Subcutaneous abdominal adipose tissue (tissue), 5 donors: ENCODE results near the gene GPC4.

Experiments
- H3K27ac ChIP-seq: one replicate; pipeline ENCODE4 v1.7.0; 2013; ENCODE audit warnings: low read depth, mild to moderate bottlenecking, inconsistent platforms, low read length, moderate library complexity
- H3K27me3 ChIP-seq, 5 donors: one replicate each; pipeline ENCODE4 v1.7.0; 2013; ENCODE audit warnings: low read length in 5 of 5, inconsistent platforms in 1 of 5; ENCODE audit not compliant: control insufficient read depth in 5 of 5, insufficient read depth in 4 of 5
- H3K36me3 ChIP-seq, 5 donors: one replicate each; pipeline ENCODE4 v1.7.0; 2013; ENCODE audit warnings: low read length in 5 of 5; ENCODE audit not compliant: control insufficient read depth in 5 of 5, insufficient read depth in 5 of 5
- H3K4me1 ChIP-seq, 5 donors: one replicate each; pipeline ENCODE4 v1.7.0; 2013; ENCODE audit warnings: low read length in 5 of 5, mild to moderate bottlenecking in 3 of 5, moderate library complexity in 1 of 5; ENCODE audit not compliant: control insufficient read depth in 5 of 5, insufficient read depth in 5 of 5
- H3K4me3 ChIP-seq, 5 donors: one replicate each; pipeline ENCODE4 v1.7.0; 2013; ENCODE audit warnings: low read length in 5 of 5, low read depth in 1 of 5
- H3K9ac ChIP-seq, 5 donors: one replicate each; pipeline ENCODE4 v1.7.0; 2013; ENCODE audit warnings: low read length in 5 of 5, mild to moderate bottlenecking in 4 of 5, moderate library complexity in 3 of 5
- H3K9me3 ChIP-seq, 5 donors: one replicate each; pipeline ENCODE4 v1.7.0; 2013; ENCODE audit warnings: low read length in 5 of 5; ENCODE audit not compliant: control insufficient read depth in 5 of 5
- donor health status: healthy.
- donor health status: healthy.
- donor health status: healthy.
- donor health status: healthy.
- donor health status: healthy.

Gene GPC4

GRCh38 chrX:133258481-133258880 is 156.8 kb downstream of the GPC4 start:
- Histone ChIP-seq H3K9ac (no peak overlapping the region), H3K27ac (no peak overlapping the region), H3K27me3 (peaks cover 0 to 14% (median 4%) of the 10 kb centered on the region in 5 donors), H3K4me1 (no peaks in the 10 kb centered on the region), H3K9me3 (no peaks in the 10 kb centered on the region), H3K4me3 (no peak overlapping the region), H3K36me3 (no peaks in the 10 kb centered on the region)

DNA sequence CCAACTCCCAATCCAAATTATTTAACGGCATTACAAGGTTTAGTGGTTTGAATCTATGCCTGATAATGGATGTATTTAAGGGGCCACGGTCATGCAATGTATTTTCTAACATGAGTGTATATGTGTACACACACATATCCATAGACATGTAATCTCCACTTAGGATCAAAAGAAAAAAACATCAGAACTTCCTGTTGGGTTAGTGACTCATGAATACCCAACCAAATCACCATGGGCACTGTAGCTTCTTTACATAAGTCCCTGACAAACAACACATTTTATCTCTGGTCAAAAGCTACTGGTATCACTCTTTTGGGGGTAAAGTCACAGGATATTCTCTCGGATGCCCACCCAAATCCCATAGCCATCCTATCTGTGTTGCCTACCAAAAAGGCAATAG is 160.6 kb downstream of the GPC4 start:
- H3K9me3 ChIP-seq = no peaks in the 10 kb centered on the region
- no peak overlapping the region for H3K27ac ChIP-seq
- no peak overlapping the region for H3K9ac ChIP-seq
- H3K4me1 ChIP-seq = peaks cover 0 to 7% (median 0%) of the 10 kb centered on the region in 5 donors
- H3K4me3 ChIP-seq = no peak overlapping the region
- H3K36me3 ChIP-seq = no peaks in the 10 kb centered on the region
- H3K27me3 ChIP-seq = peaks cover 0 to 11% (median 6%) of the 10 kb centered on the region in 5 donors

DNA sequence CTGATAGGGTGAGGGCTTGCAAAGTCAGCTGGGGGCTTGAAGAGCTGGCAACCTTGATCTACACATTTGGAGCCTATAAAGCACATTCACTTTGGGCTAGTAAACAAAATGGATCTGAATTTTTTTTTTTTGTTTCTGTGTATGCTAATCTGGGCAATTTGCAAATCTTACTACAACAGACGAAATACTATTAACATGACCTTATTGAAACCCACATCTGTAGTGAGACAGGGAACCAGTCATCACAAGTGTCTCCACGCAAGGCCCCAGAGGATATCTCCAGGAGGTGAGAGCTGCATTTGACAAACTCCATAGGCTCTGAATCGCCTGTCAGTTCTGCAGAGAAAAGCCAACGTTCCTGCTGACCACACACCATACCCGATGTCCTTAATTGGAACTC is 164.1 kb downstream of the GPC4 start:
- Histone ChIP-seq H3K9ac (no peak overlapping the region), H3K27ac (no peak overlapping the region), H3K4me3 (no peak overlapping the region)

DNA sequence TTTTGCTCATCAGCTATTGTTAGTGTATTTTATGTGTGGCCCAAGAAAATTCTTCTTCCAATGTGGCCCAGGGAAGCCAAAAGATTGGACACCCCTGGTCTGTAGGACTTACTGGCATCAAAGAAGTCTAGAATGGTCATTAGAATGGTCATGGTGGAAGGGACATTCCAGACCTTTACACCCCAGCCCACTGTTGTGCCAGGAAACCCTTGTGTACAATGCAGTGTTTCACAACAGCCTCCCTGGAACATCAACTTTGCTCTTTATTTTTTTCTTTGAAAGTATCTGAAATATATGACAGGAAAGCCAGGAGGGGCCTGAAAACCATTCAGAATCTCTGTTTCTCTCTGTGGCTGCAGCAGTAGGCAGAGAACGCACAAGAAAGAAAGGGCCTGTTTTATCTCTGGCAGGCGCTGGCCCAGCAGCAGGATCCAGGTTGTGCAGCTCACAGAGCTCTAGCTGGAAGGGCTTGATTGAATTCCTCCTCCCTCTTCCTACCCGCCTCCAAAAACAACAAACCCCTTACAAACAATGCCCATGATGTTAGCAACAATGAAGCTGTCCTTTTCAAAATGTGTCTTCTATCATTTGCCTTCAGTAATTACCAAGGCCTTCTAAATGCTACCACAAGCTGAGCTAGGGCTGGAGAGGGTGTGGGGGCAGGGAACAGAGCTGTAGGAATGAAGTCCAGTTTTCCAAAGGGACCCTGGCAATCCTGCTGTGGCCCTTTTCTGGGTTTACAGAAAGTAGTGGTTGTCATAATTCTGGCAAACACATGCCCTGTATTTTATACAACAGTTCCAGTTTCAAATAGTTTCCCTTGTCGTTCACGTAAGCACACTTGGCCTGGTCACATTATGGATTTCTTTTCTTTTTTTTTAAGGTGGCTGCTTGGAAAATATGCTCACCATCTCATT is 164.8 kb downstream of the GPC4 start:
- Histone ChIP-seq H3K4me1 (peaks cover 0 to 7% (median 0%) of the 10 kb centered on the region in 5 donors), H3K27ac (no peak overlapping the region), H3K36me3 (no peaks in the 10 kb centered on the region)

More for the DNA sequence above, 164.1 kb downstream of the GPC4 start:
- peaks cover 0 to 7% (median 0%) of the 10 kb centered on the region in 5 donors for H3K4me1 ChIP-seq
- peaks cover 11 to 24% (median 20%) of the 10 kb centered on the region in 5 donors for H3K9me3 ChIP-seq
- no peaks in the 10 kb centered on the region for H3K36me3 ChIP-seq
- peaks cover 0 to 11% (median 6%) of the 10 kb centered on the region in 5 donors for H3K27me3 ChIP-seq

More for the DNA sequence above, 164.8 kb downstream of the GPC4 start:
- H3K4me3 ChIP-seq = no peak overlapping the region
- H3K9ac ChIP-seq = no peak overlapping the region
- peaks cover 11 to 29% (median 27%) of the 10 kb centered on the region in 5 donors for H3K9me3 ChIP-seq
- H3K27me3 ChIP-seq = peaks cover 0 to 11% (median 6%) of the 10 kb centered on the region in 5 donors
